ENCODE measurements around the gene ACAN.

DNA sequence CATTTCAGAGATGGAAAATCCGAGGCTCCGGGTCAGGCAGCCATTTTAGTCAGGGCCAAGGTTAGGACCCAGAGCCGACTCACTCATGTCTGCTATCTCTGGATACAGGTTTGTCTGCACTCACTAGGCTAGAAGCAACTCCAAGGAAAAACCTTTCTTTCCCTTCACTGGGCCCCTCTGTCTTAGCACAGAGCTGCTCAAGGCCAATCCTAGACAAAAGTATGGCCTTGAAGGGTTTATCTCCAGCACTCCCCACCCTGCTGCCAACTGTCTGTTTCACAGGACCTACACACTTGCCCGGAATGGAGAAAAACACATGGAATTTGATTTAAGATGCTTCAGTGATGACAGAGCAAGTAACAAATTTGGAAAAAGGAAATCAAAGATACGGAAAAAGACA, 25.6 kb downstream of the ACAN start:
- TF ChIP-seq, protein P1, sequence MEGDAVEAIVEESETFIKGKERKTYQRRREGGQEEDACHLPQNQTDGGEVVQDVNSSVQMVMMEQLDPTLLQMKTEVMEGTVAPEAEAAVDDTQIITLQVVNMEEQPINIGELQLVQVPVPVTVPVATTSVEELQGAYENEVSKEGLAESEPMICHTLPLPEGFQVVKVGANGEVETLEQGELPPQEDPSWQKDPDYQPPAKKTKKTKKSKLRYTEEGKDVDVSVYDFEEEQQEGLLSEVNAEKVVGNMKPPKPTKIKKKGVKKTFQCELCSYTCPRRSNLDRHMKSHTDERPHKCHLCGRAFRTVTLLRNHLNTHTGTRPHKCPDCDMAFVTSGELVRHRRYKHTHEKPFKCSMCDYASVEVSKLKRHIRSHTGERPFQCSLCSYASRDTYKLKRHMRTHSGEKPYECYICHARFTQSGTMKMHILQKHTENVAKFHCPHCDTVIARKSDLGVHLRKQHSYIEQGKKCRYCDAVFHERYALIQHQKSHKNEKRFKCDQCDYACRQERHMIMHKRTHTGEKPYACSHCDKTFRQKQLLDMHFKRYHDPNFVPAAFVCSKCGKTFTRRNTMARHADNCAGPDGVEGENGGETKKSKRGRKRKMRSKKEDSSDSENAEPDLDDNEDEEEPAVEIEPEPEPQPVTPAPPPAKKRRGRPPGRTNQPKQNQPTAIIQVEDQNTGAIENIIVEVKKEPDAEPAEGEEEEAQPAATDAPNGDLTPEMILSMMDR (IDR thresholded peaks at IDR 0.05; ENCODE audit: low read depth, low read length), result no peak
- TF ChIP-seq POLR2A (IDR thresholded peaks at IDR 0.05; ENCODE audit: extremely low read depth, insufficient read length) (no peak), MYC (IDR thresholded peaks at IDR 0.05; ENCODE audit: low read depth, low read length) (no peak)
- TF ChIP-seq, protein P2, sequence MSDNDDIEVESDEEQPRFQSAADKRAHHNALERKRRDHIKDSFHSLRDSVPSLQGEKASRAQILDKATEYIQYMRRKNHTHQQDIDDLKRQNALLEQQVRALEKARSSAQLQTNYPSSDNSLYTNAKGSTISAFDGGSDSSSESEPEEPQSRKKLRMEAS (IDR thresholded peaks at IDR 0.05; ENCODE audit: low read depth, low read length), result no peak
